ENCODE data around the gene RASD2.
"Not testable (repeated sequence)": the region's sequence is repeated elsewhere in the genome, so short reads cannot be mapped to it uniquely, and the experiment has no call there.

The RASD2 gene

GRCh38 chr22:35540595-35541253 lies at the start of gene RASD2:
RASD2 (plus strand) TSS chr22:35540831; CDS start chr22:35546810, 5,979 bp downstream.
- no peak for DNase-seq (ENCODE audit: low read depth)

- not testable (repeated sequence) for DNase-seq (ENCODE audit: low read depth)
These were observed 49.3 kb upstream of the RASD2 start for GRCh38 chr22:35491061-35491907.

DNA sequence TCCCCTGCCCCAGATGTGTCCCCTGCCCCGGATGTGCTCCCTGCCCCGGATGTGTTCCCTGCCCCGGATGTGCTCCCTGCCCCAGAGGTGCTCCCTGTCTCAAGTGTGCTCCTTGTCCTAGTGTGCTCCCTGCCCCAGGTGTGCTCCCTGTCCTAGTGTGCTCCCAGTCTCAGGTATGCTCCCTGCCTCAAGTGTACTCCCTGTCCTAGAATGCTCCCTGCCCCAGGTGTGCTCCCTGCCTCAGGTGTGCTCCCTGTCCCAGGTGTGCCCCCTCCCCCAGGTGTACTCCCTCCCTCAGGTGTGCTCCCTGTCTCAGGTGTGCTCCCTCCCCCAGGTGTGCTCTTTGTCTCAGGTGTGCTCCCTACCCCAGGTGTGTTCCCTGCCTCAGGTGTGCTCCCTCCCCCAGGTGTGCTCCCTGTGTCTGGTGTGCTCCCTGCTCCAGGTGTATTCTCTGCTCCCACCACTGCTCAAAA lies 48.7 kb upstream of the RASD2 start:
- DNase-seq (ENCODE audit: low read depth), result no peak

DNA sequence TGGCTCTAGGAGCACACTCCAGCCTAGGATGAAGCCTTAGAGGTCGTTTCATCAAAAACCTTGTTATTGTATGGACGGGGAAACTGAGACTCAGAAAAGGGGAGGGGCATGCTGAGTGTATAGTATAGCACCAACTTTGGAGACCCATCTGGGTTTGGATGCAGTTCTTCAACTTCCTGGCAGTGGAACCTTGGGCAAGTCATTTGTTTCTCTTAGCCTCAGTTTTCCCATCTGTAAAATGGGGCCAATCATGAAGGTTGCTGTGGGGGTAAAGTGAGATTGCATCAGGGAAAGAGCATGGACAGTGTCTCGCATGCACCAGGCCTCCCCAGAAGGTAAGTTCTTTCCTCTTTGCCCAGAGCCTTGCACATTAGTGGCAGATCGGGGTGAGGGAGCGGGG lies 47.6 kb upstream of the RASD2 start:
- no peak for DNase-seq (ENCODE audit: low read depth)

DNA sequence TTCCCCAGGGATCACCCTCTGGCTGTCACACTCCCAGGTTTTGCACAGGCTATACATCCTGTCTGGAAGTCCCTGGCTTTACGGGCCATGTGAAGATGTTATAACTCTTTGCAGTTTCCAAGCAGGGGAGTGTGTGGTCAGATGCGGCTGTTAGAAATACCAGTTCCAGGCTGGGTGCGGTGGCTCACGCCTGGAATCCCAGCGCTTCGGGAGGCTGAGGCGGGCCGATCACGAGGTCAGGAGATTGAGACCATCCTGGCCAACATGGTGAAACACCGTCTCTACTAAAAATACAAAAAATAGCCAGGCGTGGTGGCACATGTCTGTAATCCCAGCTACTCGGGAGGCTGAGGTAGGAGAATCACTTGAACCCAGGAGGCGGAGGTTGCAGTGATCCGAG lies 44.9 kb upstream of the RASD2 start:
- DNase-seq (ENCODE audit: low read depth), result not testable (repeated sequence)

DNA sequence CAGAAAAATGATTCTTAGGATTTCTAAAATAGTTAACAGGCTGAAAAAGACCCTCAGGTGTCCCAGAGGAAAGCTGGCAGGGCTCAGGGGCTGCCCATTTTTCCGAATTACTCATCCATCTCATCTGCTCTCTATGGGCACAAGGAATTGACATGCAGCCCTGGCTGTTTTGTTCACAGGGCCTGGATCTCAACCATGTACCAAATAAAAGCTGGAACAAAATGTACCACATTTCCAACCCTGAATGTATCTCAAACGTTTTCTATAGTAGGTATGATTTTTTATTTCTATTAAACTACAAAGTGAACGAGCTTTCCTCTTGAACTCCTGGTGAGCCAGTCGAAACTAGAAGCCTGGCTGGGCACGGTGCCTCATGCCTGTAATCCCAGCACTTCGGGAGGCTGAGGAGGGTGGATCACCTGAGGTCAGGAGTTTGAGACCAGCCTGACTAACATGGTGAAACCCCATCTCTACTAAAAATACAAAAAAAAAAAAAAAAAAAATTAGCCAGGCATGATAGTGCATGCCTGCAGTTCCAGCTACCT lies 43.8 kb upstream of the RASD2 start:
- DNase-seq (ENCODE audit: low read depth), result no peak

DNA sequence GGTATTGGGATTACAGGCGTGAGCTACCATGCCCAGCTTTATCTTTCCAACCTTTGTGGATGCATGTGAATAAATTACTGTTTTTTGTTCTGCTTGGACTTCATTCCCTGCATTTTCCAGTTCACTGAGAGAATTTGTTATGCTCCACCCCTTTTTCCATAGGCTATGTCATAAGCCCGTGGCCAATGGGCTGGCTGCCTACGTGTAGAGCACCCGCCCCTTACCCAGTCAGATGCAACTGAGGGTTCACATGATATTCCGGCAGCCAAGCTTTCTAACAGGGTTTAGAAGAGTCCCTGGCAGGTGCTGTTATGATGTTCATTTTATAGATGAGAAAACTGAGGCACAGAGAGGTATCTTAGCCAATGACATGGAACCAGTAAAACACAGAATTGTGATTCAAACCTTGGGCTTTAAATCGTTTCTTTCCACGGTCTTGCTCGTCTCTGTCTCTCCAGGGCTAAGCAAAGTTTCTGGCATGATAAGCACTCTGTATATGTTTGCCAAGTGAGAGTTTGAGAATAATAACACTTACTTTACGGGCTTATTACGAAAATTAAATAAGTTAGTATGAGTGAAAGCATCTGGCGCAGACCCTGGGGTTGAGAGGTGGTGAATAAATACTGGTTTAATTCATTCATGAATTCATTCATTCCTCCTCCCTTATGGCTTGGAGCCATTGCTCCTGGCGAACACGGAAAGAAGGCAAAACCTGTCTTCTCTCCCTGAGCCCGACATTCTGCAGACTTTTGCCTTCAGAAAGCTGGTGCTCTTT lies 42.4 kb upstream of the RASD2 start:
- no peak for DNase-seq (ENCODE audit: low read depth)

GRCh38 chr22:35502836-35503235 lies 37.8 kb upstream of the RASD2 start:
- no peak for DNase-seq (ENCODE audit: low read depth)

DNA sequence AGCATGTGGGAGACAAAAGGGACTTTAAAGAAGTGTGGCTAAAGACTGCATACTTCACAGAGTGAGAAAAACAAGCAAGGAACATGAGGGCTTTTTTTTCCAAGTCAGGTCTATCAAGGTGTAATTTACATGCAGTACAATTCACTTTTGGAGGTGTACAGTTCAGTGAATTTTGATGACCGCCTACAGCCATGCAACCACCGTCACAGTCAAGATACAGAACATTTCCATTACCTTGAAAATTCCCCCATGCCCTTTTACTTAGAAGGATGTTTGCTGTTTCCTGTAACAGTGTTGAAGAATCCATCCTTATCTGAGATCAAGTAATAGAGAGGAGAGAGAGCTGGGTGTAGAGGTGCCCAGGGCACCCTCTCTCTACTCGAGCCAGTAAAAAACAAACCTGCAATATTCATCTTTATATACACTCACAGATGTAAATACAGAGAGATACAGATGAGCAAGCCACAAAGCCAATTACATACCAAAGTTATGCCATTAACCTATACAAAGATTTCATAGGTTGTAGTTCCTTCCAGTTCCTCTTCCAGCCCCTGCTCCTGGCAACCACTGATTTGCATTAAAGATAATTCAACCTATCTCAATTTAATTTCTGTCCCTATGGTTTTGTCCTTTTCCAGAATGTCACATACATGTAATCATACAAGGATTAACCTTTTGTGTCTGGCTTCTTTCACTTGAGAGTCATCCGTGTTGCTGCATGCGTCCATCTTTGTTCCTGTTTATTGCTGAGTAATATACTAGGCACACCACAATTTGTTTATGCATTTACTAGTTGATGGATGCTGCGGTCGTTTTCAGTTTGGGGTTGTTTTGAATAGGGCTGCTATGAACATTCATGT lies 35.0 kb upstream of the RASD2 start:
- DNase-seq (ENCODE audit: low read depth), result no peak

GRCh38 chr22:35506259-35506570 lies 34.4 kb upstream of the RASD2 start:
- DNase-seq (ENCODE audit: low read depth), result no peak

- DNase-seq (ENCODE audit: low read depth), result not testable (repeated sequence)
These were observed 32.8 kb upstream of the RASD2 start for GRCh38 chr22:35507851-35508250.

GRCh38 chr22:35509451-35509850 lies 31.2 kb upstream of the RASD2 start:
- no peak for DNase-seq (ENCODE audit: low read depth)

- no peak for DNase-seq (ENCODE audit: low read depth)
These were observed 30.7 kb upstream of the RASD2 start for GRCh38 chr22:35509960-35510359.

DNA sequence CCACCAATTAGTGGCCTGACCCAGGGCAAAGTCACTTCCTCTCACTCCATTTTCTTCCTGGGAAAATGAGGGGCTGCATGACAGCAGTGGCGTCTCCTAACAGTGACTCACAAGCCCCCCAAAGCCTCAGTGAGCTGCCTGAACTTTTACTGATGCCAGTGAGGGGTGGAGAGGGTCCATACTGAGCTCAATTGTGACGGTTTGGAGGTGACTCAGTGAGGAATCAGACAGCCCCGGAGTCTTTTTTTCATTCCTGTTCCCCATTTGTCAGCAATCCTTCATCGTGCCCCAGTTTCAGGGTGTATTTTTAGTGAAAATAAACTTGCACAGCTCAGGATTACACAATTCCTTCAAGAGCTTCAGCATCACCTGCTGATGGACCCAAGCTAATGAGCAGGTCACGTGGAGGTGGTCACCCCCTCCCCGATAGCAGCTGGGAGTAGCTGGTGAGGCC lies 30.1 kb upstream of the RASD2 start:
- no peak for DNase-seq (ENCODE audit: low read depth)

GRCh38 chr22:35510951-35511350 lies 29.7 kb upstream of the RASD2 start:
- DNase-seq (ENCODE audit: low read depth), result no peak

GRCh38 chr22:35514366-35514765 lies 26.3 kb upstream of the RASD2 start:
- DNase-seq (ENCODE audit: low read depth), result no peak

DNA sequence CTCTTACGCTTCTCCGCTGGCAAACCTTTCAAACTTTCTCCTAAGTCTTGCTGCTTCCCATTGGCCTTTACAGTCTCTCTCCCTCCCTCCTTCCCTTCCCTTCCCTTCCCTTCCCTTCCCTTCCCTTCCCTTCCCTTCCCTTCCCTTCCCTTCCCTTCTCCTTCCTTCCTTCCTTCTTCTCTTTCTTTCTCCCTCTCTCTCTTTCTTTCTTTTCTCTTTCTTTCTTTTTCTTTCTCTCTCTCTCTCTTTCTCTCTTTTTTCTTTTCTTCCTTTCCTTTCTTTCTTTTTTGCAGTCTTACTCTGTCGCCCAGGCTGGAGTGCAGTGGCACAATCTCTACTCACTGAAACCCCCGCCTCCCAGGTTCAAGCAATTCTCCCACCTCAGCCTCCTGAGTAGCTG lies 24.7 kb upstream of the RASD2 start:
- DNase-seq (ENCODE audit: low read depth), result not testable (repeated sequence)

- no peak for DNase-seq (ENCODE audit: low read depth)
These were observed 23.9 kb upstream of the RASD2 start for GRCh38 chr22:35516723-35517122.

DNA sequence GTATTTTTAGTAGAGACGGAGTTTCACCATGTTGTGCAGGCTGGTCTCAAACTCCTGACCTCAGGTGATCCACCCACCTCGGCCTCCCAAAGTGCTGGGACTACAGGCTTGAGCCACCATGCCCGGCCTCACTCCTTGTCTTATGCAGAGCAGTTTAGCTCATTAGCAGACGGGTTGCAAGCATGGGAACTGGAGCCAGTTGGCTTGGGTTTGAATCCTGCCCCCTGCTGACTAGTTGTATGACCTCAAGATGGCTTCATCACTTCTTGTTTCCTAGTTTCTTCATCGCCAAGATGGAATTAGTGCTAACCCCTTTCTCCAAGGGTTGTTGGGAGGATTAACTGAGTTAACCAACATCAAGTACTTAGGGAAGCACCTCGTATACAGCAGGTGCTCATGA lies 23.4 kb upstream of the RASD2 start:
- no peak for DNase-seq (ENCODE audit: low read depth)

- DNase-seq (ENCODE audit: low read depth), result no peak
These were observed 22.7 kb upstream of the RASD2 start for GRCh38 chr22:35517769-35518530.

GRCh38 chr22:35518811-35519210 lies 21.8 kb upstream of the RASD2 start:
- DNase-seq (ENCODE audit: low read depth), result no peak
